Measurements from ENCODE around the gene TIMP1.

GRCh38 chrX:47540754-47541538 lies 41.3 kb upstream of the TIMP1 start:
- TF ChIP-seq ZNF274 (IDR thresholded peaks at IDR 0.05; ENCODE audit: low read depth, low read length) (no peak), YY1 (IDR thresholded peaks at IDR 0.05; ENCODE audit: insufficient read depth, insufficient read length) (no peak), SUZ12 (IDR thresholded peaks at IDR 0.05; ENCODE audit: extremely low read depth, insufficient read depth, insufficient read length) (no peak)

Data from NT2/D1 (cell line).